Keratinocyte (primary cell): ENCODE results near the gene LMO7.

Experiments used
- CTCF ChIP-seq, 3 experiments: IDR thresholded peaks in 1 of 3; conservative IDR thresholded peaks in 1 of 3; optimal IDR thresholded peaks in 1 of 3; 2 replicates in 2 of 3; 3 replicates in 1 of 3; pipeline versions ENCODE3 to v1.5.1; 2011; ENCODE audit warnings: low read length in 3 of 3, mild to moderate bottlenecking in 3 of 3, moderate library complexity in 2 of 3, control low read depth in 1 of 3, inconsistent platforms in 1 of 3; ENCODE audit not compliant: insufficient read depth in 2 of 3; ENCODE audit errors: extremely low read depth in 1 of 3
- EZH2 ChIP-seq: IDR thresholded peaks from one replicate; pipeline ENCODE4 v1.6.1; 2012; ENCODE audit warnings: inconsistent platforms, mild to moderate bottlenecking, low read length, moderate library complexity

- TF ChIP-seq CTCF (optimal IDR thresholded peaks at IDR 0.05 in 1 of 3, IDR thresholded peaks at IDR 0.05 in 1 of 3, conservative IDR thresholded peaks at IDR 0.05 in 1 of 3; ENCODE audit: extremely low read depth in 1 of 3, insufficient read depth in 2 of 3, low read length in 3 of 3) (no peak), EZH2 (no peak)
Measured at GRCh38 chr13:75637181-75637750, 1.1 kb downstream of the LMO7 start.
